Measurements from ENCODE around the gene MEF2B.

Gene MEF2B

DNA sequence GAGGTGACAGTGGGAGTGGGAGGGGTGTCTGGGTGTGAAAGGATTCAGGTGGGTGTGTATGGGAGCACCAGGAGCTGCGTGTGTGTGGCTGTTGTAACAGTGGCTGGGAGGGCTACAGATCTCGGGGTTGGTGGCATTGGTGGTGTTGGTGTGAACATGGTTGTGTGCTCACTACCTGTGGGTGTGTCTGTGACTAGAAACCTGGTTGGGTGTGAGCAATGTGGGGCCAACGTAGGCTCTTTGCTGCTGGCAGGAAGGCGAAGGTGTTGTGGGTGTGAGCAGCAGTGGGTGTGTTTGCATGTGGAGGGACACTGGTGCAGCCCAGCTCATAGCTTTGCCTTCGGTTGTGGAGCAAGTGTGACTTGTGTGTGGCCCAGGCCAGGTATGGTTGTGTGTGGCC is 36.9 kb upstream of the MEF2B start:
- peak overlapping the region; percentile 32 for H3K27ac Mint-ChIP-seq (ENCODE audit: low read depth)
- peaks cover 10% of the 10 kb centered on the region for H3K9me3 Mint-ChIP-seq
- DNase-seq (ENCODE audit: low spot score in 2 of 2) = no peak
- peaks cover 30% of the 10 kb centered on the region for H3K4me1 Mint-ChIP-seq
- H3K36me3 Mint-ChIP-seq (ENCODE audit: insufficient read depth) = peaks cover 3% of the 10 kb centered on the region
- peaks cover 20% of the 10 kb centered on the region for H3K27me3 Mint-ChIP-seq
- peak overlapping the region; percentile 34 for H3K4me3 Mint-ChIP-seq
- no peak for ATAC-seq (replicated peaks; ENCODE audit: extremely low read depth, poor library complexity, severe bottlenecking)

- H3K4me1 Mint-ChIP-seq = peaks cover 30% of the 10 kb centered on the region
- H3K27ac Mint-ChIP-seq (ENCODE audit: low read depth) = peak overlapping the region; percentile 49
- H3K4me3 Mint-ChIP-seq = no peak overlapping the region
- ATAC-seq (replicated peaks; ENCODE audit: extremely low read depth, poor library complexity, severe bottlenecking) (no peak), DNase-seq (ENCODE audit: low spot score in 2 of 2) (no peak)
- peaks cover 10% of the 10 kb centered on the region for H3K27me3 Mint-ChIP-seq
- H3K36me3 Mint-ChIP-seq (ENCODE audit: insufficient read depth) = peaks cover 3% of the 10 kb centered on the region
- peaks cover 10% of the 10 kb centered on the region for H3K9me3 Mint-ChIP-seq
Measured at GRCh38 chr19:19205416-19206410, 35.6 kb upstream of the MEF2B start.

- Mint-ChIP-seq H3K4me1 (peaks cover 30% of the 10 kb centered on the region), H3K27ac (ENCODE audit: low read depth) (no peak overlapping the region), H3K9me3 (peaks cover 10% of the 10 kb centered on the region), H3K36me3 (ENCODE audit: insufficient read depth) (peaks cover 7% of the 10 kb centered on the region), H3K27me3 (no peaks in the 10 kb centered on the region), H3K4me3 (peak overlapping the region; percentile 89)
- DNase-seq (ENCODE audit: low spot score in 2 of 2) (no peak), ATAC-seq (replicated peaks; ENCODE audit: extremely low read depth, poor library complexity, severe bottlenecking) (no peak)
Measured at GRCh38 chr19:19204181-19204580, 34.1 kb upstream of the MEF2B start.

GRCh38 chr19:19203012-19203856 is 33.2 kb upstream of the MEF2B start, which contains the start of gene NR2C2AP:
Gene NR2C2AP, minus strand, starts transcription at chr19:19203414. Its CDS starts 354 bp downstream, at chr19:19203060.
- no peaks in the 10 kb centered on the region for H3K27me3 Mint-ChIP-seq
- H3K9me3 Mint-ChIP-seq = peaks cover 10% of the 10 kb centered on the region
- H3K36me3 Mint-ChIP-seq (ENCODE audit: insufficient read depth) = peaks cover 8% of the 10 kb centered on the region
- H3K4me1 Mint-ChIP-seq = peaks cover 30% of the 10 kb centered on the region
- peak within 1 kb of the TSS; percentile 82 for H3K27ac Mint-ChIP-seq (ENCODE audit: low read depth)
- DNase-seq (ENCODE audit: low spot score in 2 of 2) = peak; percentile 82 to 84
- H3K4me3 Mint-ChIP-seq = peak within 1 kb of the TSS; percentile 89
- ATAC-seq (replicated peaks; ENCODE audit: extremely low read depth, poor library complexity, severe bottlenecking) = peak; percentile 94

GRCh38 chr19:19202707-19203011 is 32.6 kb upstream of the MEF2B start:
- no peak for DNase-seq (ENCODE audit: low spot score in 2 of 2)
- H3K27ac Mint-ChIP-seq (ENCODE audit: low read depth) = peak overlapping the region; percentile 82

DNA sequence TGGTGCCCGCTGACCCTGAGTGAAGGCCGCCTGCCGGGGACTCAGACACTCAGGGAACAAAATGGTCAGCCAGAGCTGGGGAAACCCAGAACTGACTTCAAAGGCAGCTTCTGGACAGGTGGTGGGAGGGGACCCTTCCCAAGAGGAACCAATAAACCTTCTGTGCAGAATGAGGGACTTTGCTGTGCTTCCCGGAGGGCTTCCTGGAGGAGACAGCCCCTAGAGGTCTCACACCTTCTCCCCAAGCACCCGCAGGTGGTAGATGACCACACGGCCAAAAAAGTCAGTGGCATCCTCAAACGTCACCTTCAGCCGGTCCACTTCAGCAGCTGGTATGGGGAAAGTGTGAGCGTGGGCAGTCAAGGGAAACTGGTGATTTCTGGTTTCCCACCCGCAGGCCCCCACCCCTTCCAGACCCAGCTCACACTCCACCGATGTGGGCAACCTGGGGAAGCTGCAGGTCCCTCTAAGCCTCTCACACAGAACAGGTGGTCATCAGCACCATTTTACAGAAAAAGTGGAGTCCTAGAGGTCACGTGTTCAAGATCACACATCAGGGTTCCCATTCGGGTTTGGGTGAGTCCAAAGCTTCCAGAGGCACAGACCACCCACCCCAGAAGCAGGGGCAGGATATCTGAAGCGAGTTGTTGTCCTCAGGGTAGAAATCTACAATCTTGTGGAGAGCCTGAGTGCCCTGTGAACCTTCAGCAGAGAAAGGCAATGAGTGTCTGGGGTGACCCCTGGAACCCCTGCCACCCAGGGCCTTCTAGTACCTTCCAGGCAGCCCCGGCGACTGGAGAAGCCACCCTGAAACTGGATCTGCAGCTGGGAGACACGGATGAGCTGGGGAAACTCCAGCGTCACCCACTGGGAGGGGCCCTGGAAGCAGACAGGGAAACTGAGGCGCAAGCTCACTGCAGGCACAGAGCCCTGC is 31.9 kb upstream of the MEF2B start:
- Mint-ChIP-seq H3K4me1 (peaks cover 20% of the 10 kb centered on the region), H3K4me3 (peak overlapping the region; percentile 89), H3K27me3 (no peaks in the 10 kb centered on the region), H3K9me3 (peaks cover under 1% of the 10 kb centered on the region), H3K36me3 (ENCODE audit: insufficient read depth) (peaks cover 14% of the 10 kb centered on the region), H3K27ac (ENCODE audit: low read depth) (peak overlapping the region; percentile 82)
- DNase-seq (ENCODE audit: low spot score in 2 of 2) = no peak
- ATAC-seq (replicated peaks; ENCODE audit: extremely low read depth, poor library complexity, severe bottlenecking) = no peak

More at GRCh38 chr19:19202707-19203011, 32.6 kb upstream of the MEF2B start:
- H3K36me3 Mint-ChIP-seq (ENCODE audit: insufficient read depth) = peaks cover 13% of the 10 kb centered on the region
- H3K4me1 Mint-ChIP-seq = peaks cover 27% of the 10 kb centered on the region
- peak overlapping the region; percentile 89 for H3K4me3 Mint-ChIP-seq
- H3K27me3 Mint-ChIP-seq = no peaks in the 10 kb centered on the region
- H3K9me3 Mint-ChIP-seq = peaks cover 8% of the 10 kb centered on the region
- no peak for ATAC-seq (replicated peaks; ENCODE audit: extremely low read depth, poor library complexity, severe bottlenecking)

GRCh38 chr19:19193926-19194325 is 23.9 kb upstream of the MEF2B start:
- peaks cover 24% of the 10 kb centered on the region for H3K36me3 Mint-ChIP-seq (ENCODE audit: insufficient read depth)
- peaks cover 53% of the 10 kb centered on the region for H3K4me1 Mint-ChIP-seq

DNA sequence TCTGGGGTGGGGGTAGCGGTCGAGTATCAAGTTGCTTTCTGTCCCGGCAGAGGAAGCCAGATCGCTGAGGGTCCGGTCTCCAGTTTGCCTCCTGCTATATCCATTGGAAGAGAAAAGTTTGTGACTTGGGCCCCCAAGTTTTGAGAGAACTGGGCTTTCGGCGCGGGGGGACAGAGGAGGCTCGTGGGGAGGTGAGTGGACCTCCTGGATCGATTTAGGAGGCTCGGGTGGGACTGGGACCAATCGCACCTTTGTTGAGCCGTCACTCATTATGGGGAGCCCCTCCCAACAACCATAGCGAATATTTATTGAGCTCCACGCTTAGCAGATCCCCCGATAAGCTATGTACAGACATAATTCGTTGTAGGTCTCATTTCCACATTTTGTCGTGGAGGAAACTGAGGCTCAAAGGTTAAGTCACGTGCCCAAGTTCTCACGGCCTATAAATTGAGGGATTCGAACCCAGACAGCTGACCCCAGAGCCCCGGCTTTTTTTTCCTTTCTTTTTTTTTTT is 22.9 kb upstream of the MEF2B start:
- peak; percentile 26 for ATAC-seq (replicated peaks; ENCODE audit: extremely low read depth, poor library complexity, severe bottlenecking)

More at GRCh38 chr19:19193926-19194325, 23.9 kb upstream of the MEF2B start:
- peak overlapping the region; percentile 97 for H3K4me3 Mint-ChIP-seq
- H3K27me3 Mint-ChIP-seq = no peaks in the 10 kb centered on the region
- H3K9me3 Mint-ChIP-seq = no peaks in the 10 kb centered on the region
- ATAC-seq (replicated peaks; ENCODE audit: extremely low read depth, poor library complexity, severe bottlenecking) (no peak), DNase-seq (ENCODE audit: low spot score in 2 of 2) (no peak)
- peak overlapping the region; percentile 99 for H3K27ac Mint-ChIP-seq (ENCODE audit: low read depth)

DNA sequence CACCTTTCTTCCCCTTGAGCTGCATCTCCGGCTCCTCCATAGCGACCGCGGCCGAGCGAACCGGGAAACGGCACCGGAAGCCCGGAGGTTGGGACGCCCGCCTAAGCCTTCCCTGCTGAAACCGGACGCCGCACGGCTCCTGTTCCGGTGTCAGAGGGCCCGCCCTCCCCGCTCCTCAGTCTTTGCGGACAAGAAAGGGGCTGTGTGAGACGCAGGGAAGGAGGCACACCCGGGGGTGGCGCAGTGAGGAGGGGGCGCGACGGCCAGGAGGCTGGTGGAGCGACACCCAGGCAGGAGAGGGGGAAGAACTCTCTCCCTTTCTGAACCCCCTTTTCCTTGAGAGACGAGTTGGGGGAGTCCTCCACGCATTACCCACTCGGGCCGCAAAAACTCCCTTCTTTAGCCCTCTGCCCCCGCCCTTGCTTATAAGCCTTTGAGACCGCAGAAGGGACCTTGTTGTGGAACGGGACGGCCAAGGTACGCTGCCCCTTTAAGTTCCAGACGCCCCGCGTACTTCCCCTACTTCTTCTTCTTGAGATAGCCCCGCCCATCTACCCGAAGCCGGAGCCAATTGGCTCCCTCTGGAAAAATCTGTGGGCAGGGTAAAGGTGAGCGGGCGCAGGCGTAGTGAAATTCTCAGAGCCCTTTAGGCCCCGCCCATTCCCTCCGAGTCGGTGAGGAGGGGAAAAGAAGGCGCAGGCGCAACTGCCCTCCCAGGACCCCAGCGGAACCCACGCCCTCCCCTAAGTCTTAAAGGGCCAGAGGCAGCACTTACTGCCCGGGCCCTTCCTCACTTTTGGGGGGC is 22.2 kb upstream of the MEF2B start, which contains the start of the genes BORCS8 and RFXANK:
Gene BORCS8, minus strand, starts transcription at position 75 of the 805 bp plus-strand sequence. Its CDS starts 35 bp downstream, at position 40.
Gene RFXANK, plus strand, starts transcription at position 181 of the 805 bp plus-strand sequence. CDS start 1,689 bp downstream, outside the sequence.
- Mint-ChIP-seq H3K27me3 (no peaks in the 10 kb centered on the region), H3K4me3 (peak within 1 kb of the TSS; percentile 97), H3K4me1 (peaks cover 59% of the 10 kb centered on the region), H3K36me3 (ENCODE audit: insufficient read depth) (peaks cover 22% of the 10 kb centered on the region), H3K9me3 (no peaks in the 10 kb centered on the region), H3K27ac (ENCODE audit: low read depth) (peak within 1 kb of the TSS; percentile 99)
- ATAC-seq (replicated peaks; ENCODE audit: extremely low read depth, poor library complexity, severe bottlenecking) (peak; percentile 91), DNase-seq (ENCODE audit: low spot score in 2 of 2) (peak; percentile 95 to 99)

More for the DNA sequence above, 22.9 kb upstream of the MEF2B start:
- H3K9me3 Mint-ChIP-seq = no peaks in the 10 kb centered on the region
- H3K4me3 Mint-ChIP-seq = peak overlapping the region; percentile 97
- peaks cover 25% of the 10 kb centered on the region for H3K36me3 Mint-ChIP-seq (ENCODE audit: insufficient read depth)
- no peaks in the 10 kb centered on the region for H3K27me3 Mint-ChIP-seq
- H3K27ac Mint-ChIP-seq (ENCODE audit: low read depth) = peak overlapping the region; percentile 99
- no peak for DNase-seq (ENCODE audit: low spot score in 2 of 2)
- H3K4me1 Mint-ChIP-seq = peaks cover 59% of the 10 kb centered on the region

DNA sequence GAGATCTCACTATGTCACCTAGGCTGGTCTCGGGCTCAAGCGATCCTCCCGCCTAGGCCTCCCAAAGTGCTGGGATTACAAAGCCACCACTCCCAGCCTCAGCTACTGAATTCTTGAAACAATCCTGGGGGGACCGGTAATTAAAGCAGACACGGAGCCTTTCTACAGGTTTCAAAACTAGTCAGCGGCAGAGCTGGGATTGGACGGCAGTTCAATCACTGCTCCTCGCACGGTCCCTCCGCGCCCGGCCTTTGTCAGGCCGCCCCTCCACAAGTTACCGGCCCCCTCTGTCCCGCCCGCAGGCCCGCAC is 21.7 kb upstream of the MEF2B start:
- ATAC-seq (replicated peaks; ENCODE audit: extremely low read depth, poor library complexity, severe bottlenecking) (peak; percentile 2), DNase-seq (ENCODE audit: low spot score in 2 of 2) (no peak)
- peak overlapping the region; percentile 97 for H3K4me3 Mint-ChIP-seq
- no peaks in the 10 kb centered on the region for H3K27me3 Mint-ChIP-seq
- H3K9me3 Mint-ChIP-seq = no peaks in the 10 kb centered on the region
- peaks cover 62% of the 10 kb centered on the region for H3K4me1 Mint-ChIP-seq
- H3K27ac Mint-ChIP-seq (ENCODE audit: low read depth) = peak overlapping the region; percentile 99
- peaks cover 22% of the 10 kb centered on the region for H3K36me3 Mint-ChIP-seq (ENCODE audit: insufficient read depth)

GRCh38 chr19:19186742-19187141 is 16.7 kb upstream of the MEF2B start:
- H3K36me3 Mint-ChIP-seq (ENCODE audit: insufficient read depth) = peaks cover 13% of the 10 kb centered on the region

More at GRCh38 chr19:19186742-19187141, 16.7 kb upstream of the MEF2B start:
- ATAC-seq (replicated peaks; ENCODE audit: extremely low read depth, poor library complexity, severe bottlenecking) (no peak), DNase-seq (ENCODE audit: low spot score in 2 of 2) (no peak)
- no peaks in the 10 kb centered on the region for H3K27me3 Mint-ChIP-seq
- H3K4me1 Mint-ChIP-seq = peaks cover 41% of the 10 kb centered on the region
- H3K27ac Mint-ChIP-seq (ENCODE audit: low read depth) = no peak overlapping the region
- H3K9me3 Mint-ChIP-seq = no peaks in the 10 kb centered on the region
- no peak overlapping the region for H3K4me3 Mint-ChIP-seq
